Thyroid gland (tissue), 4 donors: ENCODE data around the gene PCBP3.

Experiments
- CTCF ChIP-seq, 6 experiments: fragments of 200-600 bp in 3 of 6; fragments of 450-650 bp in 3 of 6; sonication (generic) in 3 of 6; IDR thresholded peaks; one replicate each; pipeline ENCODE4 v1.5.1; 2016 to 2019; ENCODE audit warnings: antibody characterized with exemption in 6 of 6, mild to moderate bottlenecking in 2 of 6, inconsistent platforms in 1 of 6, moderate library complexity in 1 of 6
- POLR2A ChIP-seq, 2 donors: fragments of 450-650 bp; IDR thresholded peaks; one replicate each; pipeline ENCODE4 v1.6.1; 2017; ENCODE audit warnings: antibody characterized with exemption in 2 of 2, mild to moderate bottlenecking in 2 of 2, moderate library complexity in 1 of 2

DNA sequence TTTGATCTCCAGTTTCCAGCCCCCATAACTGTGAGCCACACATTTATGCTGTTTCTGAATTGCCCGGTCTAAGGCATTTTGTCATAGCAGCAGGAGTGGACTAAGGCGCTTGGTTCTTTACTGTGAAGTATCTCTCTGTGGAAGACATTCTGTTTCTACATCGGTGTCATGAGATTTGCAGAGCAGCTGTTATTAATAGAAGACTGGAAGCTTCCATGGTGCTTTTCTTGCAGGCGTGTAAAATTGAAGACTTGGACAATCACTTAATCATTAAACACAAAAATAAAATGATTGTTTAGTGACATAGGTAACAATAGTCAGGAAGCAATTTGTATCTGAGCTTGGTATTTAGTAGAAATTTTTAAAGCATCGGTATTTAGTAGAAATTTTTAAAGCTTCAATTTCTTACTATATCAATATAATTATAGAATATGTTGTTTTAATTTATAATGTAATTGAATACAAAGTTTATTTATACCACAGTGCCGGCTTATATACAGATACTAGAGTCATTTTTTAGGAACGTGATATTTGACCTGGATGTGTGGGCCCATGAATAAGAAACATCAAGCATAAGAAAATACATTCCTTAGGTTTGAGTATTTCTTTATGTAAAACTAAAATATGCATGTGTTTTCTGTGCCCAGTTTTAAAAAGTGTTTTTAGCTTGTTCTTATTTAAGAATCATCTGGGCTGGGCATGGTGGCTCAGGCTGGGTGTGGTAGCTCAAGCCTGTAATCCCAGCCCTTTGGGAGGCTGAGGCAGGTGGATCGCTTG is 277.5 kb downstream of the PCBP3 start:
- no peak for TF ChIP-seq CTCF (IDR thresholded peaks at IDR 0.05)
- TF ChIP-seq POLR2A (IDR thresholded peaks at IDR 0.05): no peak
